Measurements from ENCODE around the gene ATG4A. TPM values are rescaled to one million over a fixed set of nuclear protein-coding genes. Genes with fewer than 3 reads are reported as not detected.

The ATG4A gene
- total RNA-seq, 2 donors from 2014 or later = 13.5 to 14.1 TPM

- H3K36me3 ChIP-seq = no peaks in the 10 kb centered on the region
- no peaks in the 10 kb centered on the region for H3K9me3 ChIP-seq
- no peak for DNase-seq (ENCODE audit: low spot score)
- no peak overlapping the region for H3K27ac ChIP-seq
- TF ChIP-seq, protein P1, sequence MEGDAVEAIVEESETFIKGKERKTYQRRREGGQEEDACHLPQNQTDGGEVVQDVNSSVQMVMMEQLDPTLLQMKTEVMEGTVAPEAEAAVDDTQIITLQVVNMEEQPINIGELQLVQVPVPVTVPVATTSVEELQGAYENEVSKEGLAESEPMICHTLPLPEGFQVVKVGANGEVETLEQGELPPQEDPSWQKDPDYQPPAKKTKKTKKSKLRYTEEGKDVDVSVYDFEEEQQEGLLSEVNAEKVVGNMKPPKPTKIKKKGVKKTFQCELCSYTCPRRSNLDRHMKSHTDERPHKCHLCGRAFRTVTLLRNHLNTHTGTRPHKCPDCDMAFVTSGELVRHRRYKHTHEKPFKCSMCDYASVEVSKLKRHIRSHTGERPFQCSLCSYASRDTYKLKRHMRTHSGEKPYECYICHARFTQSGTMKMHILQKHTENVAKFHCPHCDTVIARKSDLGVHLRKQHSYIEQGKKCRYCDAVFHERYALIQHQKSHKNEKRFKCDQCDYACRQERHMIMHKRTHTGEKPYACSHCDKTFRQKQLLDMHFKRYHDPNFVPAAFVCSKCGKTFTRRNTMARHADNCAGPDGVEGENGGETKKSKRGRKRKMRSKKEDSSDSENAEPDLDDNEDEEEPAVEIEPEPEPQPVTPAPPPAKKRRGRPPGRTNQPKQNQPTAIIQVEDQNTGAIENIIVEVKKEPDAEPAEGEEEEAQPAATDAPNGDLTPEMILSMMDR (IDR thresholded peaks at IDR 0.05) = no peak
- H3K4me1 ChIP-seq = no peaks in the 10 kb centered on the region
- no peak overlapping the region for H3K4me3 ChIP-seq
- no peaks in the 10 kb centered on the region for H3K27me3 ChIP-seq
Observed at GRCh38 chrX:108059801-108060200, 31.8 kb upstream of the ATG4A start.

- TF ChIP-seq, protein P1 (IDR thresholded peaks at IDR 0.05) = no peak
- H3K4me3 ChIP-seq = no peak overlapping the region
- no peaks in the 10 kb centered on the region for H3K9me3 ChIP-seq
- H3K27me3 ChIP-seq = no peaks in the 10 kb centered on the region
- no peaks in the 10 kb centered on the region for H3K4me1 ChIP-seq
- no peak for DNase-seq (ENCODE audit: low spot score)
- H3K36me3 ChIP-seq = no peaks in the 10 kb centered on the region
- H3K27ac ChIP-seq = no peak overlapping the region
Observed at GRCh38 chrX:108064001-108064400, 27.6 kb upstream of the ATG4A start.

DNA sequence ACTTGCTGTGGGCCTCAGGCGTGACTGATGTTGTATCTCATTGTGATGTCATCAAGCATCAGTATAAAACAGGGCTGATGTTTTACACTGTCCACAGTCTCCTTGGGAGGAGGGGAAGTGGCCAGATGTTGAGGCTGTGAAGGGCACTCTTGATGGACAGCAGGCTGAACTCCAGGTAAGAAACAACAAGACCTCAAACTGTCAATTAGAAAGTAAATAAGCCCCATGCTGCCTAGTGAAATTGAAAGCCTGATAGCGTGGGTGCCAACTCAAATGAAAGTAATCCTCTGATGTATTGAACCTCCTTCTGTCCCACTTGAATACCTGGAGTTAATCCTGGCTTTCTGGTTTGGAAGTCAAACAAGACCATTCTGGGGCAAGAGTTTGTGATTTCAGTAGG lies 27.0 kb upstream of the ATG4A start:
- H3K27ac ChIP-seq = no peak overlapping the region
- no peaks in the 10 kb centered on the region for H3K9me3 ChIP-seq
- no peaks in the 10 kb centered on the region for H3K27me3 ChIP-seq
- H3K4me3 ChIP-seq = no peak overlapping the region
- no peaks in the 10 kb centered on the region for H3K36me3 ChIP-seq
- TF ChIP-seq, protein P1 (IDR thresholded peaks at IDR 0.05) = no peak
- no peak for DNase-seq (ENCODE audit: low spot score)
- no peaks in the 10 kb centered on the region for H3K4me1 ChIP-seq

DNA sequence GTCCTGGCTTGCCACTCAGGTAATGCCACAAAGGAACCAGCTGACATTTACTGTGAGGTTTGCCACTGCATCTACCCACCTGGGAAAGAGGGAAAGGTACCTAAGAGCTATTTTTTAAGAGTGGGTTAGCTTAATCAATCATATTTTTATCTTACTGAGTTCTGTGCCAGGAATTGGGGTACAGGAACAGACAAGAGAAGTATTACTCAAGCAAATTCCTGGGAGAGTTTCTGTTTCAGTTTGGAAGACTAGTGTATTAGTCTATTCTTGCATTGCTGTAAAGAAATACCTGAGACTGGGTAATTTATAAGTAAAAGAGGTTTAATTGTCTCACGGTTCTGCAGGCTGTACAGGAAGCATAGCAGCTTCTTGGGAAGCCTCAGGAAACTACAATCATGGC lies 23.5 kb upstream of the ATG4A start:
- no peaks in the 10 kb centered on the region for H3K27me3 ChIP-seq
- no peaks in the 10 kb centered on the region for H3K36me3 ChIP-seq
- TF ChIP-seq, protein P1 (IDR thresholded peaks at IDR 0.05) = no peak
- DNase-seq (ENCODE audit: low spot score) = no peak
- H3K4me1 ChIP-seq = no peaks in the 10 kb centered on the region
- no peak overlapping the region for H3K4me3 ChIP-seq
- H3K9me3 ChIP-seq = no peaks in the 10 kb centered on the region
- H3K27ac ChIP-seq = no peak overlapping the region

DNA sequence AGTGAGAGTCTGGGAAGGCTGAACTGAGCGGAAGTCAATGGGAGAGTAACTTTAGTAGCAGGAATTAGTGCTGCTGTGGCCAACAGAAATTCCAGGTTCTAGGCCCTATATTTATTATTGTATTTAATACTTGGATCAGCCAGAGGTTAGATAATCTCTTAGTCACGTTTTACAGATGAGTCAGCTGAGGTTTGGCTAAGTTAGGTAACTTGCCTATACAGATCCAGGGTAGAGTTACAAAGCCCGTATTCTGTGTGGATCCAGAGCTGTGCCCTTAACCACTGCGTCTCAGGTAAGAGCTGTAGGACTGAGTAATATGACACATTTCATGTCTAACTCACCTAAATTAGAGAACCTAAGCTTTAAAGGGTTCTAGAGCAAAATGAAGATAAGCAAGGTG lies 20.7 kb upstream of the ATG4A start:
- no peaks in the 10 kb centered on the region for H3K9me3 ChIP-seq
- no peak for DNase-seq (ENCODE audit: low spot score)
- H3K4me1 ChIP-seq = no peaks in the 10 kb centered on the region
- H3K36me3 ChIP-seq = no peaks in the 10 kb centered on the region
- no peak overlapping the region for H3K4me3 ChIP-seq
- H3K27me3 ChIP-seq = no peaks in the 10 kb centered on the region
- TF ChIP-seq, protein P1 (IDR thresholded peaks at IDR 0.05) = no peak
- H3K27ac ChIP-seq = no peak overlapping the region

DNA sequence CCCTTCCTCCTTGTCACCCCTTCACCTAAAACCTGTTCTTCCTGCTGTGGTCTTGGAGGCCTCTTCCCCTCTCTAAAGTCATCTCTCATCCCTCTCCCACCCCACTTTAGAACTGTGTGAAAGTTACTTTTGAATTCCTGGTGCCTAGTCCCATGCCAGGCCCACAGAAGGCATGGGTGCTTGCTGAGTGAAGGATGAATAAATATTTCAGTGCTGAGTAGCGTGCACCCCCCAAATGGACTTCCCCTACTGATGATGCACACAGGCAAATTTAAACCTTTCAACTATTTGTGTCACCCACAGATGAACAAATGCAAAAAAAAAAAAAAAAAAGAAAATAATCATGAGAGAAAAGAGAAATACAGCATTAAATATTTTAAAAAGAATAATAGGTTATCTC lies 20.0 kb upstream of the ATG4A start:
- H3K9me3 ChIP-seq = no peaks in the 10 kb centered on the region
- no peak for DNase-seq (ENCODE audit: low spot score)
- H3K4me1 ChIP-seq = no peaks in the 10 kb centered on the region
- no peaks in the 10 kb centered on the region for H3K36me3 ChIP-seq
- TF ChIP-seq, protein P1 (IDR thresholded peaks at IDR 0.05) = no peak
- no peak overlapping the region for H3K27ac ChIP-seq
- H3K4me3 ChIP-seq = no peak overlapping the region
- H3K27me3 ChIP-seq = no peaks in the 10 kb centered on the region

Data from right atrium auricular region (tissue), 2 donors.